Measurements from ENCODE around the gene HHAT.

DNA sequence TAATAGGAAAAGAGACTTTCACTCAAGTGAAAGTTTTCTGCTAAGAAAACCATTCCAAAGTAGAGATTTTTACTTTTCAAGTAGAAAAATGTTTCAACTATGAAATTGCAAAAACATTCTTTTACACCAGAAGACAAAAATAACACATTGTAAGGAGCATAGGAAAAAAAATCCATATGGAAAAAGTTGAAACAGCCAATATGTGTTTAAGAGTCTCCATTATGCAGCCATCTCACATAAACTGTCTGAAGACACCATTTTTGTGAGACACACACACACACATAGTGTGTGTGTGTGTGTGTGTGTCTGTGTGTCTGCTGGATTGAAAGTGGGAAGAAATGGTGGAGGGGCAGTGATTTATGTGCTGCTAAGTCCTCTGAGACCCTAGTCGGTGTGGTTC lies 162.1 kb downstream of the HHAT start:
- no peak for TF ChIP-seq GATA2 (IDR thresholded peaks at IDR 0.05; ENCODE audit: low read depth, low read length)
- no peak for TF ChIP-seq GATA3 (IDR thresholded peaks at IDR 0.05; ENCODE audit: low read depth, low read length)

All from SH-SY5Y (cell line).